ENCODE results near the gene SERP2.

DNA sequence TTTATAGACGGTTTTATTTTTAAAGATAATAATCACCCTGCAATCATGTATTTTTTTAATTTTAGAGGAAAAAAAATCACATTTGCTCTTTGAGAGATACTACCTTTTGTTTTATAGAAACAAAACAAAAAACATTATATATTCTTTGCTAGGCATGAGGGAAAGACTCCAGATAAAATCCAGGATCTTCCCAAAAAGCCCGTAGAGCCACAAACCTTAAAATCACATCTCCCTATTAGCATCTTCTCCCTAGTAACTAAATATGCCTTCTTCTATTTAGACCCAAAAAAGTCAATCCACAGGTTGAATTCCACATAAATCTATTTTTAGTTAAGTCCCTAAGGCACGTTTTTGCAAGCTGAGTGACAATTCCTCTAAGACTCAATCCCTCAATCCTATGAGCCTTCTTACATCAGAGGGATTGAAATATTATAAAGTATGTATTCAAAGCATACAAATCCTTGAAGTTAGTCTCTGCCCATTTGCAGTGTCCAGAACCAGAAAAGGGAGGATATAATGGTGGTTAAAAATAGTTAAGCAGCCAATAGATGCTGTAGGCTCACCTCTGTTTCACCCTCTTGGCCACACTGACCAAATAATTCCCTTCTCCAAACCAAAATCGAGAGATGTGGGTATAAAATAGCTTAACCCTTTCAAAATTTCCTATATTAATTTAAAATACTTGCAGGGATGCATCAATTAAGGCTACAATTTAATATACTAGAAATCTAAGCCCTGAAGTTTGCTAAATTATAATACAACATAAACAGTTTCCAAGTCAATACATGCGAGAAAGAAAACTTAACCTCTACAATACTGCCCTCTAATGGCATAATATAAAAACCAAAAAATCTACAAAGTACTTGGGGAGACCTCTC lies 64.0 kb downstream of the SERP2 start:
- TF ChIP-seq, protein P1, sequence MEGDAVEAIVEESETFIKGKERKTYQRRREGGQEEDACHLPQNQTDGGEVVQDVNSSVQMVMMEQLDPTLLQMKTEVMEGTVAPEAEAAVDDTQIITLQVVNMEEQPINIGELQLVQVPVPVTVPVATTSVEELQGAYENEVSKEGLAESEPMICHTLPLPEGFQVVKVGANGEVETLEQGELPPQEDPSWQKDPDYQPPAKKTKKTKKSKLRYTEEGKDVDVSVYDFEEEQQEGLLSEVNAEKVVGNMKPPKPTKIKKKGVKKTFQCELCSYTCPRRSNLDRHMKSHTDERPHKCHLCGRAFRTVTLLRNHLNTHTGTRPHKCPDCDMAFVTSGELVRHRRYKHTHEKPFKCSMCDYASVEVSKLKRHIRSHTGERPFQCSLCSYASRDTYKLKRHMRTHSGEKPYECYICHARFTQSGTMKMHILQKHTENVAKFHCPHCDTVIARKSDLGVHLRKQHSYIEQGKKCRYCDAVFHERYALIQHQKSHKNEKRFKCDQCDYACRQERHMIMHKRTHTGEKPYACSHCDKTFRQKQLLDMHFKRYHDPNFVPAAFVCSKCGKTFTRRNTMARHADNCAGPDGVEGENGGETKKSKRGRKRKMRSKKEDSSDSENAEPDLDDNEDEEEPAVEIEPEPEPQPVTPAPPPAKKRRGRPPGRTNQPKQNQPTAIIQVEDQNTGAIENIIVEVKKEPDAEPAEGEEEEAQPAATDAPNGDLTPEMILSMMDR (conservative IDR thresholded peaks at IDR 0.05 in 1 of 2, IDR thresholded peaks at IDR 0.05 in 1 of 2; ENCODE audit: extremely low read depth in 1 of 2, insufficient read depth in 1 of 2, low read depth in 1 of 2, low read length in 2 of 2), result peak; percentile 19 to 44
- TF ChIP-seq EZH2 (IDR thresholded peaks at IDR 0.05; ENCODE audit: borderline replicate concordance, low read length), result no peak
